ENCODE results near the gene ZNF532.

ZNF532 gene

DNA sequence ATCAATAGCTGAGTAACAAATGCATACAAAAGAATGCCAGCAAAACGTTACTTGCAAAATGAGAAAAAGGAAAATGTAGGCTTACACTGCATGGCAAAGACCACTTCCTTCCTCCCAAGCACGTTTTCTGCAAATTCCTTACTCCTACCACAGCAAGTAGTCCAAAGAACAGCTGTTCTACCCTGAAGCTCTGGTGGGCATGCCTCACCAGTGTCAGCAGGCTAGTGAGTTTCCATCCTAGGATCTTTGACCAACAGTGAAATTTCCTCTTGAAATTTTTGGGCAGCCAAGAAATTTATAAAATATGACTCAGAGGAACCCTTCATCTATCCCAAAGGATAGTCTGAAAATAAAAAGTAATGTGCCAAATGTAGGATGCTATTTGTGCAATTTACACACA, 123.9 kb downstream of the ZNF532 start:
- H4K20me1 ChIP-seq (ENCODE audit: insufficient read depth, low read length, poor library complexity, severe bottlenecking), result no peaks in the 10 kb centered on the region
- H3K4me3 ChIP-seq (ENCODE audit: low read length, poor library complexity, severe bottlenecking), result no peak overlapping the region
- H3K4me2 ChIP-seq (ENCODE audit: low read depth, low read length, poor library complexity, severe bottlenecking), result no peak overlapping the region
- H3K36me3 ChIP-seq (ENCODE audit: insufficient read depth, low read length), result no peaks in the 10 kb centered on the region
- H3K4me1 ChIP-seq (ENCODE audit: insufficient read depth, low read length, poor library complexity, severe bottlenecking), result no peaks in the 10 kb centered on the region
- H3K27me3 ChIP-seq (ENCODE audit: insufficient read depth, low read length, poor library complexity, severe bottlenecking), result no peaks in the 10 kb centered on the region
- no peaks in the 10 kb centered on the region for H3K79me2 ChIP-seq (ENCODE audit: insufficient read depth, low read length)
- H3K9me3 ChIP-seq (ENCODE audit: insufficient read depth, low read depth, low read length), result no peaks in the 10 kb centered on the region
- H2AFZ ChIP-seq (ENCODE audit: low read length), result no peak overlapping the region
- H3K9me2 ChIP-seq (replicated peaks; ENCODE audit: low read depth, low read length), result no peaks in the 10 kb centered on the region
- H3F3A ChIP-seq (ENCODE audit: low read depth), result no peaks in the 10 kb centered on the region
- H3K9ac ChIP-seq (ENCODE audit: low read depth, low read length, poor library complexity, severe bottlenecking), result no peak overlapping the region
- no peak for TF ChIP-seq EZH2phosphoT487 (IDR thresholded peaks at IDR 0.05; ENCODE audit: borderline replicate concordance)
- TF ChIP-seq, protein P1, sequence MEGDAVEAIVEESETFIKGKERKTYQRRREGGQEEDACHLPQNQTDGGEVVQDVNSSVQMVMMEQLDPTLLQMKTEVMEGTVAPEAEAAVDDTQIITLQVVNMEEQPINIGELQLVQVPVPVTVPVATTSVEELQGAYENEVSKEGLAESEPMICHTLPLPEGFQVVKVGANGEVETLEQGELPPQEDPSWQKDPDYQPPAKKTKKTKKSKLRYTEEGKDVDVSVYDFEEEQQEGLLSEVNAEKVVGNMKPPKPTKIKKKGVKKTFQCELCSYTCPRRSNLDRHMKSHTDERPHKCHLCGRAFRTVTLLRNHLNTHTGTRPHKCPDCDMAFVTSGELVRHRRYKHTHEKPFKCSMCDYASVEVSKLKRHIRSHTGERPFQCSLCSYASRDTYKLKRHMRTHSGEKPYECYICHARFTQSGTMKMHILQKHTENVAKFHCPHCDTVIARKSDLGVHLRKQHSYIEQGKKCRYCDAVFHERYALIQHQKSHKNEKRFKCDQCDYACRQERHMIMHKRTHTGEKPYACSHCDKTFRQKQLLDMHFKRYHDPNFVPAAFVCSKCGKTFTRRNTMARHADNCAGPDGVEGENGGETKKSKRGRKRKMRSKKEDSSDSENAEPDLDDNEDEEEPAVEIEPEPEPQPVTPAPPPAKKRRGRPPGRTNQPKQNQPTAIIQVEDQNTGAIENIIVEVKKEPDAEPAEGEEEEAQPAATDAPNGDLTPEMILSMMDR (conservative IDR thresholded peaks at IDR 0.05; ENCODE audit: low read length), result no peak

GRCh38 chr18:58989184-58989759, 124.6 kb downstream of the ZNF532 start:
- H3F3A ChIP-seq (ENCODE audit: low read depth), result no peaks in the 10 kb centered on the region
- no peaks in the 10 kb centered on the region for H3K36me3 ChIP-seq (ENCODE audit: insufficient read depth, low read length)
- H3K4me3 ChIP-seq (ENCODE audit: low read length, poor library complexity, severe bottlenecking), result no peak overlapping the region
- no peaks in the 10 kb centered on the region for H3K79me2 ChIP-seq (ENCODE audit: insufficient read depth, low read length)
- no peaks in the 10 kb centered on the region for H3K27me3 ChIP-seq (ENCODE audit: insufficient read depth, low read length, poor library complexity, severe bottlenecking)
- no peak overlapping the region for H2AFZ ChIP-seq (ENCODE audit: low read length)
- H3K9ac ChIP-seq (ENCODE audit: low read depth, low read length, poor library complexity, severe bottlenecking), result no peak overlapping the region
- H3K4me2 ChIP-seq (ENCODE audit: low read depth, low read length, poor library complexity, severe bottlenecking), result no peak overlapping the region
- no peaks in the 10 kb centered on the region for H3K9me2 ChIP-seq (replicated peaks; ENCODE audit: low read depth, low read length)
- H4K20me1 ChIP-seq (ENCODE audit: insufficient read depth, low read length, poor library complexity, severe bottlenecking), result no peaks in the 10 kb centered on the region
- H3K9me3 ChIP-seq (ENCODE audit: insufficient read depth, low read depth, low read length), result no peaks in the 10 kb centered on the region
- no peaks in the 10 kb centered on the region for H3K4me1 ChIP-seq (ENCODE audit: insufficient read depth, low read length, poor library complexity, severe bottlenecking)
- no peak for TF ChIP-seq EZH2phosphoT487 (IDR thresholded peaks at IDR 0.05; ENCODE audit: borderline replicate concordance)
- TF ChIP-seq, protein P1 (conservative IDR thresholded peaks at IDR 0.05; ENCODE audit: low read length), result no peak

DNA sequence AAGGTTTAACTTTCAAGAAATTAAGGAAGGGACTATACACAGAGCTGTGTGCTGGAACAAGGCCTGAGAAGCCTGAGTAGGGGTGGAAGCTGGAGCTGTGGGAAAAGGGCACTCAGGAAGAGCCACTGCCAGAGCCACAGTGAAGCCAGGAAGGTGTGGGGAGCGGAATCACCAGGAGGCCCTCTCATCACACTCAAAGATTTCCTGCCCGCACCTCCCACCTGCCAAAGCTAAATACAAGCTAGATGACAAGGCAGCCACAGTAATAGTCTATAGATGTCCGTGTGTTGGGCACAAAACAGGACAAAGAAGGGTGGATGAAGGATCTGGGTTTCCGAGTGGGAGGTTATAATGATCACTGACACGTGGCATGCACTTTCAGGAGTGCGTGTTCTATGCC, 126.0 kb downstream of the ZNF532 start:
- Histone ChIP-seq H3K4me2 (ENCODE audit: low read depth, low read length, poor library complexity, severe bottlenecking) (no peak overlapping the region), H3F3A (ENCODE audit: low read depth) (no peaks in the 10 kb centered on the region), H3K4me3 (ENCODE audit: low read length, poor library complexity, severe bottlenecking) (no peak overlapping the region), H2AFZ (ENCODE audit: low read length) (no peak overlapping the region), H3K79me2 (ENCODE audit: insufficient read depth, low read length) (no peaks in the 10 kb centered on the region), H3K27me3 (ENCODE audit: insufficient read depth, low read length, poor library complexity, severe bottlenecking) (no peaks in the 10 kb centered on the region), H3K36me3 (ENCODE audit: insufficient read depth, low read length) (no peaks in the 10 kb centered on the region), H3K9me2 (replicated peaks; ENCODE audit: low read depth, low read length) (no peaks in the 10 kb centered on the region), H4K20me1 (ENCODE audit: insufficient read depth, low read length, poor library complexity, severe bottlenecking) (no peaks in the 10 kb centered on the region), H3K9me3 (ENCODE audit: insufficient read depth, low read depth, low read length) (no peaks in the 10 kb centered on the region), H3K9ac (ENCODE audit: low read depth, low read length, poor library complexity, severe bottlenecking) (no peak overlapping the region), H3K4me1 (ENCODE audit: insufficient read depth, low read length, poor library complexity, severe bottlenecking) (no peaks in the 10 kb centered on the region)
- TF ChIP-seq EZH2phosphoT487 (IDR thresholded peaks at IDR 0.05; ENCODE audit: borderline replicate concordance), result no peak
- TF ChIP-seq, protein P1 (conservative IDR thresholded peaks at IDR 0.05; ENCODE audit: low read length), result no peak
